Transverse colon (tissue), 4 donors: ENCODE results near the gene LCLAT1. TPM values are rescaled to one million over a fixed set of nuclear protein-coding genes. Genes with fewer than 3 reads are reported as not detected.

ENCODE experiments used
- DNase-seq: peaks from one replicate; pipeline ENCODE4 v3.0.0-alpha.2; 2019
- H3K27ac ChIP-seq, 4 donors: fragments of 200-600 bp; sonication (generic); 2 replicates each; pipeline ENCODE4 v1.5.1; 2016 to 2018; ENCODE audit warnings: inconsistent platforms in 4 of 4
- H3K27me3 ChIP-seq: fragments of 200-600 bp; sonication (generic); 2 replicates; pipeline ENCODE4 v1.5.1; 2017; ENCODE audit warnings: inconsistent platforms
- H3K36me3 ChIP-seq, 4 donors: fragments of 200-600 bp; sonication (generic); 2 replicates each; pipeline ENCODE4 v1.5.1; 2017 to 2019; ENCODE audit warnings: inconsistent platforms in 4 of 4
- H3K4me1 ChIP-seq, 4 donors: fragments of 200-600 bp; sonication (generic); 2 replicates each; pipeline ENCODE4 v1.5.1; 2017 to 2020; ENCODE audit warnings: inconsistent platforms in 4 of 4
- H3K4me3 ChIP-seq, 4 donors: fragments of 200-600 bp; sonication (generic); 1 replicate in 1 of 4; 2 replicates in 3 of 4; pipeline versions ENCODE4 v1.5.1 to v1.6.1; 2017 to 2019; ENCODE audit warnings: inconsistent platforms in 4 of 4
- H3K9me3 ChIP-seq, 2 donors: fragments of 200-600 bp; sonication (generic); 2 replicates each; pipeline ENCODE4 v1.5.1; 2017 to 2019; ENCODE audit warnings: inconsistent platforms in 2 of 2
- CTCF ChIP-seq, 5 experiments: fragments of 200-600 bp in 3 of 5; fragments of 450-650 bp in 2 of 5; sonication (generic) in 3 of 5; IDR thresholded peaks; 1 replicate in 2 of 5; 2 replicates in 3 of 5; pipeline ENCODE4 v1.5.1; 2016 to 2017; ENCODE audit warnings: antibody characterized with exemption in 5 of 5, inconsistent platforms in 3 of 5, mild to moderate bottlenecking in 2 of 5, moderate library complexity in 1 of 5
- EP300 ChIP-seq: sonication (generic); formaldehyde crosslinking; IDR thresholded peaks from one replicate; pipeline ENCODE4 v1.6.1; 2017; ENCODE audit warnings: antibody characterized with exemption, low read depth
- POLR2A ChIP-seq: fragments of 450-650 bp; IDR thresholded peaks from one replicate; pipeline ENCODE4 v1.6.1; 2016; ENCODE audit warnings: antibody characterized with exemption, mild to moderate bottlenecking, moderate library complexity
- POLR2AphosphoS5 ChIP-seq, 3 donors: sonication (generic); formaldehyde crosslinking; IDR thresholded peaks; one replicate each; pipeline ENCODE4 v1.6.1; 2016; ENCODE audit warnings: antibody characterized with exemption in 3 of 3
- WGBS, 2 donors: methylation state at CpG; one replicate each; pipeline ENCODE4 v1.1.5; 2018; ENCODE audit warnings: low coverage in 1 of 2; 5-methylcytosine and 5-hydroxymethylcytosine counted together
- in situ Hi-C, 4 donors: fragments of 200-750 bp; cut with MboI; loops; one replicate each; pipeline versions ENCODE4 v1.15.0 to v1.15.1; 2017; ENCODE audit warnings: low sequenced_read_pairs in 3 of 4, low pct_ligation_motif_present in 1 of 4, low pct_unique_long_range_greater_than_20kb in 1 of 4
- intact Hi-C: fragments of 100-400 bp; cut with DNase I; formaldehyde crosslinking; loops from one replicate; pipeline ENCODE4 v1.15.1; 2023; ENCODE audit warnings: low total_unique reads
- total RNA-seq, 4 donors: library from RNA; depleted of rRNA; stranded (reverse); fragments of >200 nt; gene quantifications; one replicate each; pipeline ENCODE4 v1.1.0, GENCODE V29; 2016

LCLAT1 gene
- total RNA-seq, 4 donors from 2014 or later: 10.9 to 26.5 (median 16.6) TPM

GRCh38 chr2:30580391-30580790 lies 133.3 kb downstream of the LCLAT1 start:
- no peak overlapping the region for H3K4me3 ChIP-seq
- H3K27me3 ChIP-seq: no peaks in the 10 kb centered on the region
- no peaks in the 10 kb centered on the region for H3K4me1 ChIP-seq
- no peaks in the 10 kb centered on the region for H3K9me3 ChIP-seq
- WGBS, 2 donors: 79 to 88% methylated on average over 3 of the region's 3 CpGs
- DNase-seq: no peak
- no peak for TF ChIP-seq EP300
- TF ChIP-seq POLR2A: no peak
- TF ChIP-seq CTCF (IDR thresholded peaks at IDR 0.05): no peak
- no peak for TF ChIP-seq POLR2AphosphoS5 (IDR thresholded peaks at IDR 0.05)
- no peak overlapping the region for H3K27ac ChIP-seq
- intact Hi-C loops (no loop called here), in situ Hi-C loops (no loop called here)
- H3K36me3 ChIP-seq: no peaks in the 10 kb centered on the region

GRCh38 chr2:30582521-30582920 lies 135.5 kb downstream of the LCLAT1 start:
- TF ChIP-seq POLR2AphosphoS5 (IDR thresholded peaks at IDR 0.05) (no peak), CTCF (IDR thresholded peaks at IDR 0.05) (no peak), EP300 (no peak)
- in situ Hi-C loops: no loop called here
- 56 to 72% methylated on average over 2 of the region's 2 CpGs for WGBS, 2 donors
- DNase-seq: no peak
- intact Hi-C loops: no loop called here
- Histone ChIP-seq H3K27ac (no peak overlapping the region), H3K27me3 (no peaks in the 10 kb centered on the region), H3K9me3 (no peaks in the 10 kb centered on the region), H3K36me3 (no peaks in the 10 kb centered on the region), H3K4me3 (no peak overlapping the region), H3K4me1 (no peaks in the 10 kb centered on the region)

- Histone ChIP-seq H3K9me3 (no peaks in the 10 kb centered on the region), H3K27ac (no peak overlapping the region), H3K4me1 (no peaks in the 10 kb centered on the region), H3K36me3 (no peaks in the 10 kb centered on the region), H3K27me3 (no peaks in the 10 kb centered on the region), H3K4me3 (no peak overlapping the region)
- intact Hi-C loops (no loop called here), in situ Hi-C loops (no loop called here)
- DNase-seq: no peak
- TF ChIP-seq EP300 (no peak), CTCF (IDR thresholded peaks at IDR 0.05) (no peak)
- WGBS, 2 donors: 91 to 97% methylated on average over 3 of the region's 3 CpGs
These were observed 136.2 kb downstream of the LCLAT1 start for GRCh38 chr2:30583204-30583749.

- TF ChIP-seq POLR2AphosphoS5 (IDR thresholded peaks at IDR 0.05) (no peak), POLR2A (no peak), EP300 (no peak), CTCF (IDR thresholded peaks at IDR 0.05) (no peak)
- in situ Hi-C loops (no loop called here), intact Hi-C loops (no loop called here)
- no peak for DNase-seq
- Histone ChIP-seq H3K4me1 (no peaks in the 10 kb centered on the region), H3K9me3 (no peaks in the 10 kb centered on the region), H3K27ac (no peak overlapping the region), H3K36me3 (no peaks in the 10 kb centered on the region), H3K4me3 (no peak overlapping the region), H3K27me3 (no peaks in the 10 kb centered on the region)
- WGBS, 2 donors: 68 to 75% methylated on average over 4 of the region's 4 CpGs
These were observed 137.1 kb downstream of the LCLAT1 start for GRCh38 chr2:30584116-30584515.
